ENCODE measurements around the gene XCL1.
"Not testable (repeated sequence)": the region's sequence is repeated elsewhere in the genome, so short reads cannot be mapped to it uniquely, and the experiment has no call there.

XCL1 gene

DNA sequence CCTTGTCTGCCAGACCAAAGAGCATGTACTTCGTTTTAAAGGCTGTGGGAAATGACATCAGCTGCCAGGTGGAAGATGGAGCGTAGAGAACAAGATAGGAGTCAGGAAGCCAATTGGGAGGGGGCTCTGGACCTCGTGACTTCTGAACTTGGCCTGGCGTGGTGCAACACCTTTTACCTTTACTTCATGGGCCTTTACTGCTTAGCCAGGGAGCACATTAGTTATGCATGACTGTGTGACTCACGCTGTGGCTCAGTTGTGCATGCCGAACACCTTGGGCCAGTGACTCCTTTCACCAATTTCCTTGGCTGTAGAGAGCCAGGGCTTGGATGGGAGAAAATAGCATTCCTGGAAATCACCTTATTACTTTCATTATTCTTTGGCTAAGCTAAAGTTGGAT, 7.2 kb downstream of the XCL1 start:
- no peak for DNase-seq (ENCODE audit: low read depth)
- TF ChIP-seq, protein P1, sequence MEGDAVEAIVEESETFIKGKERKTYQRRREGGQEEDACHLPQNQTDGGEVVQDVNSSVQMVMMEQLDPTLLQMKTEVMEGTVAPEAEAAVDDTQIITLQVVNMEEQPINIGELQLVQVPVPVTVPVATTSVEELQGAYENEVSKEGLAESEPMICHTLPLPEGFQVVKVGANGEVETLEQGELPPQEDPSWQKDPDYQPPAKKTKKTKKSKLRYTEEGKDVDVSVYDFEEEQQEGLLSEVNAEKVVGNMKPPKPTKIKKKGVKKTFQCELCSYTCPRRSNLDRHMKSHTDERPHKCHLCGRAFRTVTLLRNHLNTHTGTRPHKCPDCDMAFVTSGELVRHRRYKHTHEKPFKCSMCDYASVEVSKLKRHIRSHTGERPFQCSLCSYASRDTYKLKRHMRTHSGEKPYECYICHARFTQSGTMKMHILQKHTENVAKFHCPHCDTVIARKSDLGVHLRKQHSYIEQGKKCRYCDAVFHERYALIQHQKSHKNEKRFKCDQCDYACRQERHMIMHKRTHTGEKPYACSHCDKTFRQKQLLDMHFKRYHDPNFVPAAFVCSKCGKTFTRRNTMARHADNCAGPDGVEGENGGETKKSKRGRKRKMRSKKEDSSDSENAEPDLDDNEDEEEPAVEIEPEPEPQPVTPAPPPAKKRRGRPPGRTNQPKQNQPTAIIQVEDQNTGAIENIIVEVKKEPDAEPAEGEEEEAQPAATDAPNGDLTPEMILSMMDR (IDR thresholded peaks at IDR 0.05; ENCODE audit: control insufficient read depth, insufficient read depth, low read depth, low read length, missing control alignments), result no peak
- H3K4me3 ChIP-seq (ENCODE audit: control insufficient read depth, low read depth, low read length), result no peak overlapping the region

DNA sequence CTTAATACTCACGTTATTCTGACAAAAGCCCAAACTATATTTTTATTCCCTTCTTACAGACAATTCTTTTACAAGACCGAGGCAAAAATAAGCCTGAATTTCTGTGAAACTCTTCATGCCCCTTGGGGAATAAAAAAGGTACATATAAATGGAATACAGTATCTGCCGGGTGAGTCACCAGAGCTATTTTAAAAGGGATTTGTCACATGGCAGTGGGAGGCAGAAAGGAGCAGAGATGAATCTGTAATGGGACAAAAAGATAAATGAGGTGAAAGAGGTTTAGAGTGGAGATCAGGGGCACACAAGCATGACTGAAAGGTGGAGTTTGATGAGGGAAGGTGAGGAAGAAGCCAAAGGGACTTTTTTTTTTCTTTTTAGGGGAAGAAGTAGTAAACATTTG, 8.8 kb downstream of the XCL1 start:
- DNase-seq (ENCODE audit: low read depth), result no peak
- H3K4me3 ChIP-seq (ENCODE audit: control insufficient read depth, low read depth, low read length), result no peak overlapping the region
- TF ChIP-seq, protein P1 (IDR thresholded peaks at IDR 0.05; ENCODE audit: control insufficient read depth, insufficient read depth, low read depth, low read length, missing control alignments), result no peak

DNA sequence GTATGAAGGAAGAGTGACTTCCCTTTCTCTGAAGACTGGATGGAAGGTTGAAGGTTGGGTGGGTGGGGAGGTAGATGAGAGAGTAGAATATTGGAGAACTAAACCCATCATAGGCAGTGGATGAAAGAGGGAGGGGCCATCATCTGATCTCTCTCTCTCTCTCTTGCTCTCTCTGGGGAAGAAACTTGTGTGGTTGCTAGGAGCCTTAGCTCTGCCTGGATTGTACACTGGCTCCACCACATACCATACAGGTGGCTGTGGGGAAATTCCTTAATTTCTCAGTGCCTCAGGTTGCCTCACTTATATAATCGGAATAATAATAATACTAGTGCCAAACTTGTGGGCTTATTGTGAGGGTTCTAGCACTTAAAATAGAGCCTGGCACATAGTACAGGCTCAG, 9.5 kb downstream of the XCL1 start:
- H3K4me3 ChIP-seq (ENCODE audit: control insufficient read depth, low read depth, low read length), result no peak overlapping the region
- DNase-seq (ENCODE audit: low read depth), result no peak
- TF ChIP-seq, protein P1 (IDR thresholded peaks at IDR 0.05; ENCODE audit: control insufficient read depth, insufficient read depth, low read depth, low read length, missing control alignments), result no peak

DNA sequence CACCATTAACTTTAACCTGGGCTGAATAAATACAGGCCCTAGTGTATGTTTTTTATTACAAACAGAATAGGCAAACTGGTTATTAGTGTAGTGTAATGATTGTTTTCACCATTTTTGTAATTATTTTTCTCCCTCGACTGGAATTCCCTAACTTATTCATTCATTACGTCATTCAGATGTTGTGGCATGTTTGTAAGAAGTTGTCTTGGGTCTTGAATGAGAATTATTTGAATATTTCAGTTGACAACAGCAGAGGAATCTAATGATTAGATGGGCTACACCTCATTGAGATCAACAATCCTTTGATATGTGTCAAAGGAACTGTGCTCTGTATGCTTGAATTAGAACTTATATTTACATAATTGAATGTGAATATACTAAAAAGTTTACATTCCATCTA, 12.8 kb downstream of the XCL1 start:
- no peak for DNase-seq (ENCODE audit: low read depth)
- TF ChIP-seq, protein P1 (IDR thresholded peaks at IDR 0.05; ENCODE audit: control insufficient read depth, insufficient read depth, low read depth, low read length, missing control alignments), result no peak
- no peak overlapping the region for H3K4me3 ChIP-seq (ENCODE audit: control insufficient read depth, low read depth, low read length)

DNA sequence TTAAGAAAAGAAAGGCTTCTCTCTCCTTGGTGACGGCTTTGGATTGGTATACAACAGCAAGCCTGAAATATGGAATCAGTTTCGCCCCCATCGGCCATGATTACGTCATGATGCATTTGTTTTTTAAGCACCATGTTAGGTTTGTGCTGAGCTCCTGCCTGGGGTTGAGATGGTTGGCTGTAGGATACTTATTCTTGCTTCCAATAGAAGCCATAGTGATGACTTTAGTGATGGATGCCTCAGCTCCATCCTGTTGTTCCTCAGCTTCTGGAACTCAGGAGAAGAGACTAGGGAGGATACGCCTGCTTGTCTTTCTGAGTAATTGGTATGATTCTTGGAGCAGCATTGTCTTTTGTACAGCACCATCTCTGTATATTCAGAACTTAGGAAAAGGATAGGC, 14.7 kb downstream of the XCL1 start:
- DNase-seq (ENCODE audit: low read depth), result no peak
- H3K4me3 ChIP-seq (ENCODE audit: control insufficient read depth, low read depth, low read length), result no peak overlapping the region
- TF ChIP-seq, protein P1 (IDR thresholded peaks at IDR 0.05; ENCODE audit: control insufficient read depth, insufficient read depth, low read depth, low read length, missing control alignments), result no peak

DNA sequence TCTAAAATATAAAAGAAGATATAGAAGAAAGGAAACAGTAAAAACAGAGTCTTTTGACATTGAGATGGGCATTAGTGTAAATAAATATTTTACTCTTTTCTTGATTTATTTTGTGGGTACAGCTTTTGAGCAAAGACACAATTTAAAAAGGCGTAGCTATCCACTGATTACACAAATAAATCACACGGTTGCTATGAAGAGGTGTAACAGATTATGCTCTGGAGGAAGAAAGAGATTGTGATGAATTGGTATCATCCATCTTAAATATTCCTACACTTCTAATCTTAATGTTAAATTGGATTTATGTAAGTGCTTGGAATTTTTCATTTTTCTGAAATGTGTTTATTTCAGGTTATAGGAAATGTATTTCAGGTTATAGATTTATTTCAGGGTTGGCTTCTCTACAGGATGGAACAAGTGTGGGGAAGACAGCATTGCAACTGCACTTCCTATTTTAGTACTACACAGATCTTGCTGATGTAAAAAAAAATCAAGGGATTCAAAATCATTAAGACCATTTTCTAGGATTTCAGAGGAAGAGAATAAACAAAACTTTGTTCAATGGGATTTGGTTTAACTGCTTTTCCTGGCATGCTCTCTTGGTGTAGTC, 15.3 kb downstream of the XCL1 start:
- TF ChIP-seq, protein P1 (IDR thresholded peaks at IDR 0.05; ENCODE audit: control insufficient read depth, insufficient read depth, low read depth, low read length, missing control alignments), result no peak
- no peak for DNase-seq (ENCODE audit: low read depth)

DNA sequence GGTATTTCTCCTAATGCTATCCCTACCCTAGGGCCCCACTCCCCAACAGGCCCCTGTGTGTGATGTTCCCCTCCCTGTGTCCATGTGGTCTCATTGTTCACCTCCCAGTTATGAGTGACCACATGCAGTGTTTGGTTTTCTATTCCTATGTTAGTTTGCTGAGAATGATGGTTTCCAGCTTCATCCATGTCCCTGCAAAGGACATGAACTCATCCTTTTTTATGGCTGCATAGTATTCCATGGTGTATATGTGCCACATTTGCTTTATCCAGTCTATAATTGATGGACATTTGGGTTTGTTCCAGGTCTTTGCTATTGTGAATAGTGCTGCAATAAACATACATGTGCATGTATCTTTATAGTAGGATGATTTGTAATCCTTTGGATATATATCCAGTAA, 19.0 kb downstream of the XCL1 start:
- H3K4me3 ChIP-seq (ENCODE audit: control insufficient read depth, low read depth, low read length); DNase-seq (ENCODE audit: low read depth): not testable (repeated sequence)

More for the DNA sequence above, 15.3 kb downstream of the XCL1 start:
- H3K4me3 ChIP-seq (ENCODE audit: control insufficient read depth, low read depth, low read length), result no peak overlapping the region
